ENCODE measurements around the gene CTSD. TPM values are rescaled to one million over a fixed set of nuclear protein-coding genes. Genes with fewer than 3 reads are reported as not detected.

CTSD gene
- total RNA-seq, 2 experiments from 2014 or later, result 31.7 to 44.1 TPM

GRCh38 chr11:1797391-1798125, 33.8 kb upstream of the CTSD start:
- H3K4me3 ChIP-seq (ENCODE audit: low read depth, low read length, poor library complexity, severe bottlenecking), result no peak overlapping the region
- H3K27ac ChIP-seq (ENCODE audit: low read depth, low read length, poor library complexity, severe bottlenecking), result no peak overlapping the region
- ChIA-PET CTCF (ENCODE audit: unreplicated experiment) (no interaction called here), POLR2A (no interaction called here)
- intact Hi-C loops (cut with micrococcal nuclease; ENCODE audit: unreplicated experiment), result no loop called here
- no peaks in the 10 kb centered on the region for H3K9me2 ChIP-seq (ENCODE audit: insufficient read depth, low read length)
- H4K20me1 ChIP-seq (ENCODE audit: insufficient read depth, low read length), result no peaks in the 10 kb centered on the region
- H3K9me3 ChIP-seq (ENCODE audit: low read length), result no peaks in the 10 kb centered on the region
- no peak overlapping the region for H3K4me2 ChIP-seq (ENCODE audit: low read length)
- no peak overlapping the region for H2AFZ ChIP-seq (ENCODE audit: low read length)
- DNase-seq (ENCODE audit: low spot score), result no peak
- TF ChIP-seq CTCF (conservative IDR thresholded peaks at IDR 0.05; ENCODE audit: low read length) (no peak), EZH2phosphoT487 (IDR thresholded peaks at IDR 0.05; ENCODE audit: borderline replicate concordance, low read depth, low read length) (no peak)
- BruUV-seq (replicated peaks), result no TSS peak
- H3K36me3 ChIP-seq (ENCODE audit: insufficient read depth, low read length), result no peaks in the 10 kb centered on the region
- H3K79me2 ChIP-seq (ENCODE audit: insufficient read depth, low read depth, low read length), result no peaks in the 10 kb centered on the region
- no peaks in the 10 kb centered on the region for H3K4me1 ChIP-seq (ENCODE audit: insufficient read depth, low read length, poor library complexity, severe bottlenecking)

- no peak for TF ChIP-seq EZH2phosphoT487 (IDR thresholded peaks at IDR 0.05; ENCODE audit: borderline replicate concordance, low read depth, low read length)
- Histone ChIP-seq H3K4me1 (ENCODE audit: insufficient read depth, low read length, poor library complexity, severe bottlenecking) (no peaks in the 10 kb centered on the region), H2AFZ (ENCODE audit: low read length) (no peak overlapping the region), H3K27ac (ENCODE audit: low read depth, low read length, poor library complexity, severe bottlenecking) (no peak overlapping the region), H3K9me2 (ENCODE audit: insufficient read depth, low read length) (no peaks in the 10 kb centered on the region), H3K36me3 (ENCODE audit: insufficient read depth, low read length) (no peaks in the 10 kb centered on the region), H3K4me3 (ENCODE audit: low read depth, low read length, poor library complexity, severe bottlenecking) (no peak overlapping the region), H3K79me2 (ENCODE audit: insufficient read depth, low read depth, low read length) (no peaks in the 10 kb centered on the region), H3K9me3 (ENCODE audit: low read length) (no peaks in the 10 kb centered on the region), H3K4me2 (ENCODE audit: low read length) (no peak overlapping the region), H4K20me1 (ENCODE audit: insufficient read depth, low read length) (no peaks in the 10 kb centered on the region)
- ChIA-PET CTCF (ENCODE audit: unreplicated experiment) (no interaction called here), POLR2A (no interaction called here)
- intact Hi-C loops (cut with micrococcal nuclease; ENCODE audit: unreplicated experiment), result no loop called here
- BruUV-seq (replicated peaks), result no TSS peak
- no peak for DNase-seq (ENCODE audit: low spot score)
Measured at GRCh38 chr11:1796413-1797011, 32.8 kb upstream of the CTSD start.

GRCh38 chr11:1793081-1793480, 29.4 kb upstream of the CTSD start:
- H3K9me2 ChIP-seq (ENCODE audit: insufficient read depth, low read length), result no peaks in the 10 kb centered on the region
- no peak overlapping the region for H3K27ac ChIP-seq (ENCODE audit: low read depth, low read length, poor library complexity, severe bottlenecking)
- ChIA-PET CTCF (ENCODE audit: unreplicated experiment) (no interaction called here), POLR2A (interaction anchor here (1.1 kb wide), 1 partner anchor 13 kb away, joined by 6 read pairs; no protein-coding TSS in a partner anchor)
- no peaks in the 10 kb centered on the region for H3K36me3 ChIP-seq (ENCODE audit: insufficient read depth, low read length)
- no peaks in the 10 kb centered on the region for H4K20me1 ChIP-seq (ENCODE audit: insufficient read depth, low read length)
- H3K4me2 ChIP-seq (ENCODE audit: low read length), result no peak overlapping the region
- intact Hi-C loops (cut with micrococcal nuclease; ENCODE audit: unreplicated experiment), result no loop called here
- BruUV-seq (replicated peaks), result no TSS peak
- no peak overlapping the region for H2AFZ ChIP-seq (ENCODE audit: low read length)
- H3K4me1 ChIP-seq (ENCODE audit: insufficient read depth, low read length, poor library complexity, severe bottlenecking), result no peaks in the 10 kb centered on the region
- TF ChIP-seq CTCF (conservative IDR thresholded peaks at IDR 0.05; ENCODE audit: low read length) (no peak), EZH2phosphoT487 (IDR thresholded peaks at IDR 0.05; ENCODE audit: borderline replicate concordance, low read depth, low read length) (no peak)
- no peaks in the 10 kb centered on the region for H3K79me2 ChIP-seq (ENCODE audit: insufficient read depth, low read depth, low read length)
- H3K9me3 ChIP-seq (ENCODE audit: low read length), result no peaks in the 10 kb centered on the region
- DNase-seq (ENCODE audit: low spot score), result no peak
- H3K4me3 ChIP-seq (ENCODE audit: low read depth, low read length, poor library complexity, severe bottlenecking), result no peak overlapping the region

Measured in OCI-LY7 (cell line).